Neural cell (in vitro differentiated cells): ENCODE measurements around the gene DSCAM. TPM values are rescaled to one million over a fixed set of nuclear protein-coding genes. Genes with fewer than 3 reads are reported as not detected.

ENCODE experiments used
- H2AFZ ChIP-seq: fragments of 200-600, 300-800 bp; sonication (generic), shearing (Covaris generic); 2 replicates; pipeline ENCODE4 v1.6.0; 2014; ENCODE audit warnings: low read depth, mild to moderate bottlenecking, antibody characterized with exemption, low read length, moderate library complexity
- H3F3A ChIP-seq: fragments of 200-600 bp; shearing (Covaris generic); 2 replicates; pipeline ENCODE4 v1.6.1; 2016; ENCODE audit warnings: mild to moderate bottlenecking, moderate library complexity, mixed read lengths, antibody characterized with exemption, low read length; ENCODE audit not compliant: insufficient read depth, poor library complexity, severe bottlenecking
- H3K27ac ChIP-seq: fragments of 200-600, 300-800 bp; sonication (generic), shearing (Covaris generic); 2 replicates; pipeline ENCODE4 v1.5.1; 2014; ENCODE audit warnings: mild to moderate bottlenecking, low read length, moderate library complexity
- H3K27me3 ChIP-seq: fragments of 300-800, 200-600 bp; sonication (generic), shearing (Covaris generic); 2 replicates; pipeline ENCODE4 v1.6.0; 2014; ENCODE audit warnings: mild to moderate bottlenecking, low read depth, low read length, moderate library complexity; ENCODE audit not compliant: insufficient read depth
- H3K36me3 ChIP-seq: fragments of 300-800, 200-600 bp; sonication (generic), shearing (Covaris generic); 2 replicates; pipeline ENCODE4 v1.5.1; 2014; ENCODE audit warnings: mild to moderate bottlenecking, antibody characterized with exemption, low read length, moderate library complexity; ENCODE audit not compliant: insufficient read depth
- H3K4me2 ChIP-seq: fragments of 300-800, 200-600 bp; sonication (generic), shearing (Covaris generic); 2 replicates; pipeline ENCODE4 v1.6.0; 2014; ENCODE audit warnings: mild to moderate bottlenecking, low read length
- H3K4me3 ChIP-seq: fragments of 300-800, 200-600 bp; sonication (generic), shearing (Covaris generic); 2 replicates; pipeline ENCODE4 v1.5.1; 2014; ENCODE audit warnings: mild to moderate bottlenecking, low read length, moderate library complexity
- H3K79me2 ChIP-seq: fragments of 200-600 bp; shearing (Covaris generic); replicated peaks from 2 replicates; pipeline ENCODE4 v1.6.0; 2014; ENCODE audit warnings: mild to moderate bottlenecking, low read length, moderate library complexity; ENCODE audit not compliant: insufficient read depth
- H3K9ac ChIP-seq: fragments of 300-800, 200-600 bp; sonication (generic), shearing (Covaris generic); 2 replicates; pipeline ENCODE4 v1.6.1; 2016; ENCODE audit warnings: mild to moderate bottlenecking, low read length, mixed read lengths
- H3K9me2 ChIP-seq: fragments of 200-600 bp; shearing (Covaris generic); 2 replicates; pipeline ENCODE4 v1.6.1; 2016; ENCODE audit warnings: mild to moderate bottlenecking, low read length, mixed read lengths; ENCODE audit not compliant: insufficient read depth
- H3K9me3 ChIP-seq: fragments of 200-600, 300-800 bp; sonication (generic), shearing (Covaris generic); 2 replicates; pipeline ENCODE4 v1.6.1; 2016; ENCODE audit warnings: mild to moderate bottlenecking, mixed run types, low read length, moderate library complexity, mixed read lengths
- H4K20me1 ChIP-seq: fragments of 200-600 bp; shearing (Covaris generic); 2 replicates; pipeline ENCODE4 v1.6.1; 2016; ENCODE audit warnings: mild to moderate bottlenecking, mixed run types; ENCODE audit not compliant: insufficient read depth
- CTCF ChIP-seq: fragments of 450-650 bp; IDR thresholded peaks from 2 replicates; pipeline ENCODE4 v1.5.1; 2014; ENCODE audit warnings: antibody characterized with exemption, mild to moderate bottlenecking, moderate library complexity; ENCODE audit not compliant: poor library complexity, severe bottlenecking
- EP300 ChIP-seq: fragments of 450-650 bp; conservative IDR thresholded peaks from 2 replicates; pipeline ENCODE4 v1.6.1; 2014; ENCODE audit warnings: antibody characterized with exemption, mild to moderate bottlenecking, moderate library complexity; ENCODE audit not compliant: poor library complexity, severe bottlenecking
- EZH2 ChIP-seq: fragments of 200-600, 300-800 bp; shearing (Covaris generic), sonication (generic); IDR thresholded peaks from 2 replicates; pipeline ENCODE4 v1.6.1; 2014; ENCODE audit warnings: antibody characterized with exemption, low read length, borderline replicate concordance, mild to moderate bottlenecking; ENCODE audit not compliant: insufficient read depth, poor library complexity, severe bottlenecking
- MXI1 ChIP-seq: fragments of 450-650 bp; conservative IDR thresholded peaks from 2 replicates; pipeline ENCODE4 v1.6.1; 2014; ENCODE audit warnings: antibody characterized with exemption, mild to moderate bottlenecking; ENCODE audit not compliant: poor library complexity, severe bottlenecking
- POLR2AphosphoS5 ChIP-seq: IDR thresholded peaks from 2 replicates; pipeline ENCODE4 v1.6.1; 2012
- RAD21 ChIP-seq: fragments of 450-650 bp; conservative IDR thresholded peaks from 2 replicates; pipeline ENCODE4 v1.6.1; 2014; ENCODE audit warnings: antibody characterized with exemption, mild to moderate bottlenecking, moderate library complexity
- REST ChIP-seq: IDR thresholded peaks from 2 replicates; pipeline ENCODE4 v1.6.1; 2012; ENCODE audit warnings: borderline replicate concordance
- SMC3 ChIP-seq: fragments of 450-650 bp; conservative IDR thresholded peaks from 2 replicates; pipeline ENCODE4 v1.6.1; 2014; ENCODE audit warnings: antibody characterized with exemption, mild to moderate bottlenecking, moderate library complexity; ENCODE audit not compliant: poor library complexity
- TAF1 ChIP-seq: IDR thresholded peaks from 2 replicates; pipeline ENCODE4 v1.6.1; 2012; ENCODE audit warnings: low read depth
- polyA plus RNA-seq: library from polyadenylated mRNA; depleted of rRNA; stranded (reverse); fragments of >200 nt; gene quantifications from 2 replicates; pipeline ENCODE4 v1.2.3, GENCODE V29; 2014

DSCAM gene
- polyA plus RNA-seq, 1 donor from 2014 or later = 5.3 TPM

- no peak overlapping the region for H3K4me3 ChIP-seq
- no peaks in the 10 kb centered on the region for H4K20me1 ChIP-seq
- H3K9me3 ChIP-seq = no peaks in the 10 kb centered on the region
- H3K27ac ChIP-seq = no peak overlapping the region
- H3K27me3 ChIP-seq = no peaks in the 10 kb centered on the region
- H2AFZ ChIP-seq = no peak overlapping the region
- no peaks in the 10 kb centered on the region for H3K9me2 ChIP-seq
- no peaks in the 10 kb centered on the region for H3F3A ChIP-seq
- TF ChIP-seq POLR2AphosphoS5 (no peak), REST (no peak), RAD21 (no peak), EZH2 (no peak), CTCF (no peak), TAF1 (no peak), MXI1 (no peak), SMC3 (no peak), EP300 (no peak)
- H3K79me2 ChIP-seq = no peaks in the 10 kb centered on the region
- H3K4me2 ChIP-seq = no peak overlapping the region
- peaks cover 3% of the 10 kb centered on the region for H3K36me3 ChIP-seq
- no peak overlapping the region for H3K9ac ChIP-seq
Observed at GRCh38 chr21:40313260-40313659, 533.7 kb downstream of the DSCAM start.

GRCh38 chr21:40300300-40300699 lies 546.7 kb downstream of the DSCAM start:
- H3F3A ChIP-seq = no peaks in the 10 kb centered on the region
- no peak overlapping the region for H2AFZ ChIP-seq
- H3K27ac ChIP-seq = no peak overlapping the region
- H3K36me3 ChIP-seq = no peaks in the 10 kb centered on the region
- no peak overlapping the region for H3K4me3 ChIP-seq
- H3K9ac ChIP-seq = no peak overlapping the region
- no peaks in the 10 kb centered on the region for H4K20me1 ChIP-seq
- H3K79me2 ChIP-seq = no peaks in the 10 kb centered on the region
- H3K27me3 ChIP-seq = no peaks in the 10 kb centered on the region
- TF ChIP-seq SMC3 = no peak
- no peak for TF ChIP-seq POLR2AphosphoS5
- no peak for TF ChIP-seq CTCF
- TF ChIP-seq EZH2 = no peak
- TF ChIP-seq MXI1 = no peak
- no peak for TF ChIP-seq REST
- TF ChIP-seq RAD21 = no peak
- no peak for TF ChIP-seq TAF1
- no peak for TF ChIP-seq EP300
- no peaks in the 10 kb centered on the region for H3K9me3 ChIP-seq
- H3K9me2 ChIP-seq = no peaks in the 10 kb centered on the region
- no peak overlapping the region for H3K4me2 ChIP-seq
